Measurements from ENCODE around the gene CMTR1. TPM values are rescaled to one million over a fixed set of nuclear protein-coding genes. Genes with fewer than 3 reads are reported as not detected.

Gene CMTR1
- polyA plus RNA-seq, 1 of the 3 experiments (the other 2 are of a cell fraction): 19.8 TPM

GRCh38 chr6:37516076-37516919 is 83.3 kb downstream of the CMTR1 start (continued):
- no peak for TF ChIP-seq ZBTB33 (IDR thresholded peaks at IDR 0.05; ENCODE audit: borderline replicate concordance, low read depth)
- TF ChIP-seq CHD2 (IDR thresholded peaks at IDR 0.05; ENCODE audit: low read length, partially characterized antibody): peak; percentile 0
- peak; percentile 78; the same call in 1 of the 2 replicates for TF ChIP-seq USF1 (IDR thresholded peaks at IDR 0.05; ENCODE audit: borderline replicate concordance, low read depth)
- no peak for TF ChIP-seq FOXM1 (IDR thresholded peaks at IDR 0.05; ENCODE audit: low read depth)
- no peak for TF ChIP-seq SIN3A (IDR thresholded peaks at IDR 0.05; ENCODE audit: borderline replicate concordance, low read depth, low read length)
- TF ChIP-seq RCOR1 (IDR thresholded peaks at IDR 0.05; ENCODE audit: low read length): no peak
- no peak for TF ChIP-seq TAF1 (IDR thresholded peaks at IDR 0.05; ENCODE audit: borderline replicate concordance, low read depth, low read length)
- TF ChIP-seq USF2 (IDR thresholded peaks at IDR 0.05; ENCODE audit: borderline replicate concordance, low read depth, low read length): no peak; the same call in 1 of the 2 replicates
- TF ChIP-seq RAD21 (IDR thresholded peaks at IDR 0.05; ENCODE audit: low read length): peak; percentile 7; the same call in 1 of the 2 replicates
- no peak for TF ChIP-seq FOXJ3 (CRISPR knock-in tag; IDR thresholded peaks at IDR 0.05)
- TF ChIP-seq JUND (IDR thresholded peaks at IDR 0.05): no peak
- TF ChIP-seq NFIC (IDR thresholded peaks at IDR 0.05; ENCODE audit: borderline replicate concordance): no peak
- no peak for TF ChIP-seq POLR2AphosphoS5 (IDR thresholded peaks at IDR 0.05; ENCODE audit: low read depth, low read length)
- TF ChIP-seq TCF12 (IDR thresholded peaks at IDR 0.05): no peak
- TF ChIP-seq NRF1 (IDR thresholded peaks at IDR 0.05; ENCODE audit: low read depth, low read length): no peak
- TF ChIP-seq YY1 (IDR thresholded peaks at IDR 0.05; ENCODE audit: low read depth): no peak
- no peak for TF ChIP-seq PBX3 (IDR thresholded peaks at IDR 0.05)
- no peak for TF ChIP-seq FOSL2 (IDR thresholded peaks at IDR 0.05; ENCODE audit: borderline replicate concordance, low read depth)
- no peak; the same call in 1 of the 2 replicates for TF ChIP-seq GATA2 (CRISPR knock-in tag; IDR thresholded peaks at IDR 0.05)
- no peak for TF ChIP-seq MEF2A (IDR thresholded peaks at IDR 0.05; ENCODE audit: borderline replicate concordance, low read depth)
- no peak for TF ChIP-seq RXRA (IDR thresholded peaks at IDR 0.05; ENCODE audit: borderline replicate concordance, low read depth)

Data from SK-N-SH (cell line).